Peyer's patch (tissue), 4 donors: ENCODE results near the gene TTC6. TPM values are rescaled to one million over a fixed set of nuclear protein-coding genes. Genes with fewer than 3 reads are reported as not detected.

Experiments
- DNase-seq, 3 donors: peaks; one replicate each; pipeline ENCODE4 v3.0.0-alpha.2; 2017 to 2019
- H3K27ac ChIP-seq, 4 donors: fragments of 200-600 bp; sonication (generic); one replicate each; pipeline ENCODE4 v1.5.1; 2016 to 2019
- H3K27me3 ChIP-seq, 2 donors: fragments of 200-600 bp; sonication (generic); one replicate each; pipeline ENCODE4 v1.5.1; 2019
- H3K36me3 ChIP-seq, 3 donors: fragments of 200-600 bp; sonication (generic); one replicate each; pipeline ENCODE4 v1.5.1; 2016 to 2019
- H3K4me1 ChIP-seq, 4 donors: fragments of 200-600 bp; sonication (generic); one replicate each; pipeline ENCODE4 v1.5.1; 2016 to 2019
- H3K4me3 ChIP-seq, 4 donors: fragments of 200-600 bp; sonication (generic); 1 replicate in 3 of 4; 2 replicates in 1 of 4; pipeline ENCODE4 v1.5.1; 2016 to 2019; ENCODE audit warnings: mild to moderate bottlenecking in 1 of 4
- H3K9me3 ChIP-seq, 4 donors: fragments of 200-600 bp; sonication (generic); one replicate each; pipeline ENCODE4 v1.5.1; 2016 to 2019; ENCODE audit warnings: mild to moderate bottlenecking in 1 of 4
- POLR2A ChIP-seq, 2 donors: fragments of 450-650 bp; IDR thresholded peaks; one replicate each; pipeline ENCODE4 v1.5.1; 2017; ENCODE audit warnings: antibody characterized with exemption in 2 of 2, mild to moderate bottlenecking in 2 of 2, moderate library complexity in 2 of 2
- total RNA-seq, 4 donors: library from RNA; depleted of rRNA; stranded (reverse); fragments of >200 nt; gene quantifications; one replicate each; pipeline ENCODE4 v1.1.0, GENCODE V29; 2016
- TF ChIP-seq, protein P1 (sequence below), 6 experiments: fragments of 450-650 bp in 4 of 6; fragments of 200-600 bp in 2 of 6; sonication (generic) in 1 of 6; IDR thresholded peaks; one replicate each; pipeline ENCODE4 v1.5.1; 2017 to 2019; ENCODE audit warnings: antibody characterized with exemption in 6 of 6, mild to moderate bottlenecking in 3 of 6, moderate library complexity in 1 of 6

The TTC6 gene
- total RNA-seq, 4 donors from 2014 or later: 1.8 to 12.7 (median 3.6) TPM; not detected in 1

DNA sequence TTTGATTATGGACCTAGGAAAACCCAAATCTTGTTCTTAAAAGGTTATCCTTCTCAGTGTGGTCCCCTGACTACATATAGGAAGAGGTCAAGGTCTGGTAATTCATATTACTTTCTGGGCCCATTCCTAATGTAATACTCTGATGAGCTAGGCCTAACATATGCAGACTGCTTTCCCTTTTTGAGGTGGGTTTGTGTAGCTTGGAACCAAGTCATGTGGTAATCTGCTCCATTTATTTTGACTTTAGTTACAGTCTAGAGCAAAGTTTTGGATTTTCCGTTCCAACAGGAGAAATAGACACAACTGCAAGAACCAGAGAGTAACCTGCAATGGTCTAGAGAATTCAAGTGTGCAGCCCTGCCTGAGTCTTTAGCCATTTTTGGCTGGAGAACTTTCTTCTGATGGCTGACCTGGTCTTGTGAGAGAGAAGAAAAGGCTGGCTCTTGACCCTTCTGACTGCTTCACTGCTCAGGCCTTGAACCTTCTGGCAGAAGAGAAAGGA, 22.5 kb downstream of the TTC6 start:
- H3K27ac ChIP-seq: no peak overlapping the region
- no peak for DNase-seq
- H3K27me3 ChIP-seq: no peaks in the 10 kb centered on the region
- H3K4me3 ChIP-seq: no peak overlapping the region
- H3K4me1 ChIP-seq: no peaks in the 10 kb centered on the region
- H3K9me3 ChIP-seq: peaks cover 0 to 13% (median 0%) of the 10 kb centered on the region in 4 donors
- TF ChIP-seq POLR2A (IDR thresholded peaks at IDR 0.05): no peak
- TF ChIP-seq, protein P1, sequence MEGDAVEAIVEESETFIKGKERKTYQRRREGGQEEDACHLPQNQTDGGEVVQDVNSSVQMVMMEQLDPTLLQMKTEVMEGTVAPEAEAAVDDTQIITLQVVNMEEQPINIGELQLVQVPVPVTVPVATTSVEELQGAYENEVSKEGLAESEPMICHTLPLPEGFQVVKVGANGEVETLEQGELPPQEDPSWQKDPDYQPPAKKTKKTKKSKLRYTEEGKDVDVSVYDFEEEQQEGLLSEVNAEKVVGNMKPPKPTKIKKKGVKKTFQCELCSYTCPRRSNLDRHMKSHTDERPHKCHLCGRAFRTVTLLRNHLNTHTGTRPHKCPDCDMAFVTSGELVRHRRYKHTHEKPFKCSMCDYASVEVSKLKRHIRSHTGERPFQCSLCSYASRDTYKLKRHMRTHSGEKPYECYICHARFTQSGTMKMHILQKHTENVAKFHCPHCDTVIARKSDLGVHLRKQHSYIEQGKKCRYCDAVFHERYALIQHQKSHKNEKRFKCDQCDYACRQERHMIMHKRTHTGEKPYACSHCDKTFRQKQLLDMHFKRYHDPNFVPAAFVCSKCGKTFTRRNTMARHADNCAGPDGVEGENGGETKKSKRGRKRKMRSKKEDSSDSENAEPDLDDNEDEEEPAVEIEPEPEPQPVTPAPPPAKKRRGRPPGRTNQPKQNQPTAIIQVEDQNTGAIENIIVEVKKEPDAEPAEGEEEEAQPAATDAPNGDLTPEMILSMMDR (IDR thresholded peaks at IDR 0.05): no peak
- no peaks in the 10 kb centered on the region for H3K36me3 ChIP-seq

DNA sequence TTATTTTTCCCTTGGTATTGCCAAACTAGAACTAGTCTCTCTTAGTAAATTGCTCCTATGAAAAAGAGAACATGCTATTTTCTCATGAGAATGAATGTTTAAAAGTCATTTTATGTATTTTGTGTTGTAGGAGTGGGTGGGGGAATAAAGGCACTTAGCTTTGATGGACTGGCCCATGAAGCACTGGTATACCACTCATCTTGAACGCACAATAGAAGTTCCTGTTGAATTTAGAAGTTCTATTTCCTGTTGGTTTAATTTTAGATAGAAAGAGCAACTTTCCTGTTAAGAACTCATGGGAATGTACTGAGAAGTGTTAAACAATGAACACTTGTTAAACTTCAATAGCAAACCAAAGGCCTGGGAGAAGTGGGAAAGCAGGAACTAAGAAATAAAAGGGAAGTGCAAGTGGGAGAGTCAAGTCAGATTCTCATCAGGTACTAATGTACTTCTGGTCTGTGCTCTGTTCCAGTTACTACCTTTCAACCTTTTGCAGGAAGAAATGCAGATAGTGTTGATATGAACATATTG, 23.1 kb downstream of the TTC6 start:
- Histone ChIP-seq H3K36me3 (no peaks in the 10 kb centered on the region), H3K4me1 (no peaks in the 10 kb centered on the region), H3K4me3 (no peak overlapping the region), H3K9me3 (peaks cover 0 to 13% (median 0%) of the 10 kb centered on the region in 4 donors), H3K27me3 (no peaks in the 10 kb centered on the region), H3K27ac (no peak overlapping the region)
- TF ChIP-seq POLR2A (IDR thresholded peaks at IDR 0.05): no peak
- no peak for DNase-seq

DNA sequence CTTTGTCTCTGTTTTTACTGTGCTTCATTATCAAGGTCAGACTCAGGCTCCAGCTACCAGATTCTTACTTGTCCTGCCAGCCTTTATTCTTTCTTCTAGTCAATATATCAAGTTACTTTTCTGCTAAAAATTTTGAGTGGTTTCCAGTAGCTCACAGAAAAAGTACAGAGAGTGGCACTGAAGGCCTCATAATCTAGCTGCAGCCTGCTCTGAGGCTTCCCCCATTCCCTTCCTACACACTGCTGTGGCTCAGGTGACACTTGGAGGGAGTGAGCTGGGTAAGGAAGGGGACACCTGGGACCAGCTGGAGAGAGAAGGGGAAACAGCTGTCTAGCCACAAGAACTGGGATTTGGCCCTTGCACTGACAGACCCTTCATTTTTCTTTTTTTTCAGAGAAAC, 25.4 kb downstream of the TTC6 start:
- H3K27ac ChIP-seq: no peak overlapping the region
- H3K27me3 ChIP-seq: no peaks in the 10 kb centered on the region
- no peaks in the 10 kb centered on the region for H3K4me1 ChIP-seq
- TF ChIP-seq, protein P1 (IDR thresholded peaks at IDR 0.05): no peak
- TF ChIP-seq POLR2A (IDR thresholded peaks at IDR 0.05): no peak
- peaks cover 0 to 4% (median 0%) of the 10 kb centered on the region in 4 donors for H3K9me3 ChIP-seq
- no peak overlapping the region for H3K4me3 ChIP-seq
- DNase-seq: no peak
- no peaks in the 10 kb centered on the region for H3K36me3 ChIP-seq

DNA sequence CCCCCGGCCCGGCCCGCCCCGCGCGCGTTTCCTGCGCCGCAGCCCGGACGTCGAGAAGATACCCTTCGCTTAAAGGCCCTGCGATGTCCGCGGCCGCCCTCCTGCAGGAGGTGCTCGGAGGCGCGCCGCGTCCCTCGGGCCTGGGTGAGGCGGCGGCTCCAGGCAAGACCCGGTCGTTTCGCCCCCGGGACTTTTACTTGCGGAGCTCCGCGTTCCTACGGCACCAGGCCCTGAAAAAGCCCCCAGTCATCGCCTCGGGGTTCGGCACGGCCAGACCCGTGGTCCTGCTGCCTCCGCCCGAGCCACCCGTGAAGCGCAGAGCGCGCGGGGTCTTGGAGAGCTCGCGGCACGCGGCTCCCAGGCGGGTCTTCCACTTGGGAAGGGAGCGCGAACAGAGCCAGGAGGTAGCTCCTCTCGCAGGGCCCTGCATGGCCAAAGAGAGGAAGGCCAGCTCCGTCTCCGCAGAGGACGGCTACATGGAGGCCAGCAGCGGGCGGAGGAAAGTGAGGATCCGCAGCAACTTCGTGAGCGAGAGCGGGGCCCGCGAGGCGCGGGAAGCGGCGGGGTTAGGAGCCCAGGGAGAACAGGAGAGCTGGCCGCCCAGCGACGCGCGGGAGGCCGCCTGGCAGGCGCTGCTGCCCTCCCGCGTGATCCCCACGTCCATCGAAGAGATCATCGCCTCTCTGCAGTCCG, 26.9 kb downstream of the TTC6 start:
- no peak for DNase-seq
- Histone ChIP-seq H3K27me3 (no peaks in the 10 kb centered on the region), H3K36me3 (no peaks in the 10 kb centered on the region), H3K4me1 (no peaks in the 10 kb centered on the region), H3K4me3 (no peak overlapping the region), H3K27ac (no peak overlapping the region), H3K9me3 (no peaks in the 10 kb centered on the region)
- no peak for TF ChIP-seq POLR2A (IDR thresholded peaks at IDR 0.05)
- TF ChIP-seq, protein P1 (IDR thresholded peaks at IDR 0.05): no peak

- Histone ChIP-seq H3K9me3 (no peaks in the 10 kb centered on the region), H3K27ac (no peak overlapping the region), H3K36me3 (no peaks in the 10 kb centered on the region), H3K4me3 (no peak overlapping the region), H3K4me1 (no peaks in the 10 kb centered on the region), H3K27me3 (no peaks in the 10 kb centered on the region)
- no peak for DNase-seq
- TF ChIP-seq, protein P1 (IDR thresholded peaks at IDR 0.05): no peak
- TF ChIP-seq POLR2A (IDR thresholded peaks at IDR 0.05): no peak
Measured at GRCh38 chr14:37623426-37623951, 28.1 kb downstream of the TTC6 start.

DNA sequence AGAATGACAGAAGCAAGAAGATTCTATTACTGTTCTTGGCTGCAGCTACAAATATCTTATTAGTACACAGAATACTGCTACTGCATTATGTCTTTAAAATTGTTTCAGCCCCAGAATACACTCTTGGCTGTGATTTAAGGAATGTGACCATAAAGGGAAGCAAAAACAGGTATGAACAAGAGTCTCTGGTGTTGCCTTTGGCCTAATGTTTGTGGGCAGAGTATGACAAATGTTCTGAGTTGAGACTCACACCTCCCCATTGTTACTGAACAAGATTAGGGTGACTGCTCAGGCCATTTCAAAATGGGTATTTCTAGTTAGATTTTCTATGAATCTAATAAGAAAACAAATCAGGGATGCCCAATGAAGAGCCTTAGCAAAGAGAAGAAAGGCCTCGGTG, 28.5 kb downstream of the TTC6 start:
- Histone ChIP-seq H3K4me3 (no peak overlapping the region), H3K27me3 (no peaks in the 10 kb centered on the region), H3K27ac (no peak overlapping the region), H3K9me3 (no peaks in the 10 kb centered on the region), H3K36me3 (no peaks in the 10 kb centered on the region), H3K4me1 (no peaks in the 10 kb centered on the region)
- no peak for TF ChIP-seq POLR2A (IDR thresholded peaks at IDR 0.05)
- TF ChIP-seq, protein P1 (IDR thresholded peaks at IDR 0.05): no peak
- DNase-seq: no peak
